SU-DHL-6 (cell line): ENCODE measurements around the gene ZNHIT3.

Source experiments
- CTCF ChIP-seq: fragments of 200-600 bp; sonication (generic); IDR thresholded peaks from one replicate; pipeline ENCODE4 v1.5.1; 2017; ENCODE audit warnings: antibody characterized with exemption, mild to moderate bottlenecking, low read length, moderate library complexity; ENCODE audit not compliant: insufficient read depth, poor library complexity, severe bottlenecking
- EZH2phosphoT487 ChIP-seq: fragments of 200-600 bp; sonication (generic), shearing (Covaris generic); conservative IDR thresholded peaks from 2 replicates; pipeline ENCODE4 v1.6.1; 2018; ENCODE audit warnings: mild to moderate bottlenecking, antibody characterized with exemption, low read length, moderate library complexity, mixed read lengths

DNA sequence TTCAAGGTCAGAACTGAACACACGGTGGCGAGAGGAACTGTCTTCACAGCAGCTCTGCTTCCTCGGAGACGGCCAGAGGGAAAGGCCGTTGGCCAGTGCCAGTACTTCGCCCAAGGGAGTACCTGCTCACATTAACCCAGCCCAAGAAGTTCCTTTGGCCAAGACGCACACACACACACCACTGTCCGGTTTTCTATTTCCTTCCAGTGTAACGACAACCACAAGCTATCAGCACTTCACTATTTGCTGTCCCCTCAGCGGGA, 57.5 kb downstream of the ZNHIT3 start:
- TF ChIP-seq CTCF (no peak), EZH2phosphoT487 (no peak)
